ENCODE results near the gene HDLBP.
"Not testable (repeated sequence)": the region's sequence is repeated elsewhere in the genome, so short reads cannot be mapped to it uniquely, and the experiment has no call there.

HDLBP gene

DNA sequence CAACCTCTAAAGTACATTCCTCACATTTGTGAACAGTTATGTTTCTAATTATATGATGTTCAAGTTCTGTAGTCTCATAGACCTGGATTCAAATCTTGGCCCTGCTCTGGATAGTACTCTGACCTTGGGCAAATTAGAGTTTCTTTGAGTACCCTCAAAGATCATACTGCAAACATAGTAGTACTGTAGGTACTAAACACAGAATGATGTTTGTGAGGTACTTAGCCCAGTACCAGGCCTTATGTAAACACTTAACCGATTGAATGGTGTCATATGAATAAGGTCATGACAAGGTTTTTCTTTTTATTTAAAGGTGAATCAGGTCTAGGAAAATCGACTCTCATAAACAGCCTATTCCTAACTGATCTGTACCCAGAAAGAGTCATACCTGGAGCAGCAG lies 19.3 kb upstream of the HDLBP start:
- no peak for DNase-seq

DNA sequence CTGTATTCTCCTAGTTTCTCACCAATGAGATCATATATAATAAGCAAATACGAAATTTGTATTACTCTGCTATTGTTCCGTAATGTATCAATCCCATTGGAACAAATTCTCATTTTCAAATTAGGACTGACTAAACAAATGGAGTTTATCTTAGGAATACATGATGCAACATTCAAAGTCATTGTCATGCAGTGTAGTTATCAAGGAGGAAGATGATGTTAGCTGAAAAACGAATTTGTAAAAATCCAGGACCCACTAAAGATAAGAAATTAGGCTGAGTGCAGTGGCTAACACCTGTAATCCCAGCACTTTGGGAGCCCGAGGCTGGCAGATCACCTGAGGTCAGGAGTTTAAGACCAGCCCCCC lies 15.1 kb upstream of the HDLBP start:
- no peak for DNase-seq

DNA sequence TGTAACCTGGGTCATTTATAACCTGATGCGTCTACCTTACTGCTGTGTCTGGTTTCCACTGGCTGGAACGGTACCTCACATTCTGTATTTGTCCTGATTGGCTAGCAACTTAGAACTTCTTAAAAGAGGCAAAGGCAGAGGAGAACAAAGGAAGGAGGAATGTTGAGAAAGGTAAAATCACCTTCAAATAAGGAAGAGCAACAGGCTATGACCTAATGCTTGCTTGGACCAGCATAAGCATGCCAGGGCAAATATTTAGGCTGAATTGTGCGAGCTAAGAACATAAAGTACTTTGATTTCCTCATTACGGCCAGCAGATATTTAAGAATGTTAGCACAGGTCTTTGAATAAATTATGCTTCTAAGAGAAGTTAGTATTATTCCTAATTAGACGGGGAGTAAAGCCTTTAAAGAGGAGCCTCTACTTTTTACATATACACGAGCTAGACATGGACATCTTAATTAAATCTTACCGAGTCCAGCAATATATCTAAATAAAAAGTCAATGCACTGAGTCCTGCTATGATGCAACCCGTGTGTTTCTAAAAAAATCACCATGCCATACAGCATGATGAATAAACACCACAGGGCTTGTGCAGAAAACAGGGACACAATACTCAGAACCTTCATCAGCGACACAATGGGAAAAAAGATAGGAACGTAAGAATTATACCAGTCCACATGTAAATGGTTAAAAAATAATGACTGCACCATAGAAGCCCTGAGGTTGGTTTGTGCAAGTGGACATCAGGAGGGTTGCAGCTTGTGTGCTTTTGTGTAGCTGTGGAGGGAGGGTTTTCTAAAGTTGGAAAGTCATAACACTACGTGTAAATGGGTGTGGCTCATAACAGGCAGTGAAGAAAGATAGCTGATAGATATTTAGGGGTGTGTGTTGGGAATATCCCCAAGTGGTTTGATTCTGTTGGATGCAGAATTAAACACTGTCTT lies 14.5 kb upstream of the HDLBP start:
- DNase-seq, result no peak

DNA sequence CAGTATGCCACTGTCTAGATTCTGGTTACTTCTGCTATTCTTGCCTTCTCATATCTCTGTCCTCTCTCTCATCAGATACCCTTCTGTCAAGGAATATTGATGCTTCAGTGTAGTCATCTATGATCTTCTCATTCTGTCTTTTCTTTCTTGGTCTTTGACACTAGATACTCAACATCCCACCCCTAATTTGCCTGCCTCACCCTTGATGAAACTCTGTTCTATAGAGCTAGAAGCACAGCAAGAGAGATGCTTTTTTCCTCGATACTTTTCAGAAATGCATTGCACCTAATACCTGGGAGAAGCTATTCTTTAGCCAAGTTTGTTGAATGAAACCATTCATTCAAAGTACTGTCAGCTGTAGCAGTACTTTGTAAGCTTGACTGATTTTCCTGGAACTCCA lies 9.8 kb upstream of the HDLBP start:
- no peak for DNase-seq

DNA sequence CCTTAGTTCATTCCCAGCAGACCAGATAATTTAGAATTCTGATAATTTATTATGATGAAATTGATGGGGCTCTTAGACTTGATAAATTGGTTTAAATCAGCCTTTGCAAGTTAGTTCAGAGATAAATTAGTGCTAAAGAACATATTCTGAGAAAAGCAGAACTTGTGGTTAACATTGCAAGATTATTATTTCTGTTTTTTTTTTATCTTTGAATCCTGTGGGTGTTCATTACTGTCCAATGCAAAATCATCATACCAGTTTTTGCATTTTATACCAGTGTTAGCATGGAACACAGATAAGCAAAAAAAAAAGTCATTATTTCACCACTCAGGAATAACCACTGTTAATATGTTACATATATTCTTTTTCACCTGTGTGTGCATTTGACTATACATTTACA lies 9.3 kb upstream of the HDLBP start:
- no peak for DNase-seq

DNA sequence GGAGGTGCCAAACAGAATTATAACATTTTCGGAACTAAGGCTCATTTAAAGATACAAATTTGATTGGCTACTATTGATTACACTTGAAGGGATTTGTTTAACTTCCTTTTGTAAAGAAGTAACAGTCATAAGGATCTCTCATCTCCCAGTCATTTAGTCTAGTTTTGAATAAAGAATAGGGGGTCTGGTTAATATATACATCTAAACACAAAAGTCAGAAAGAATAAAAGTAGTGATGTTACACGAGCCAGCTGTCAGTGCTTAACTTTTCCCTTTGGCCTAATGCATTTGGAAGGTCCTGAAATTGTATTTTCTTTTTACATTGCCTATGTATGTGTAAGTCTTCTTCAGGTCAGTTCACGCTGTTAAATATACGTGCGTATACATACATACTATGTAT lies 8.3 kb upstream of the HDLBP start:
- DNase-seq, result no peak

DNA sequence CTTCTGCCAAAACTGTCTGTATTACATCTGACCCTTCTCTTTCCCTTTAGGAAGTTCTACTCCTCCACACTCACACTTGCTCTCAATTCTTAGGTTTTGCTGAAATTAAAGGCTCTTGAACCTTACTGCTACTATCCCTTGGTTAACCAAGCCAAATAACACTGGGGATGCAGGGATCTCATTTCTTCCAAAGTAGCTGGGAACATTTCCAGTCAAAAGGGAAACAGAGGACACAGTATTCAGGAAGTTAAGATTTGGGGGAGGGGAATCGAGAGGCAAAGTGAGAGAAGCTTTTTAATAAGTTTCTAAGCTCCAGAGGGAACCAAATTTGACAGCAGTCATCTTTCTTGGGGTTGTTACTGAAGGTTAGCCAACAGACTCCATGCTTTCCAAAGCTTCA lies 6.4 kb upstream of the HDLBP start:
- no peak for DNase-seq

DNA sequence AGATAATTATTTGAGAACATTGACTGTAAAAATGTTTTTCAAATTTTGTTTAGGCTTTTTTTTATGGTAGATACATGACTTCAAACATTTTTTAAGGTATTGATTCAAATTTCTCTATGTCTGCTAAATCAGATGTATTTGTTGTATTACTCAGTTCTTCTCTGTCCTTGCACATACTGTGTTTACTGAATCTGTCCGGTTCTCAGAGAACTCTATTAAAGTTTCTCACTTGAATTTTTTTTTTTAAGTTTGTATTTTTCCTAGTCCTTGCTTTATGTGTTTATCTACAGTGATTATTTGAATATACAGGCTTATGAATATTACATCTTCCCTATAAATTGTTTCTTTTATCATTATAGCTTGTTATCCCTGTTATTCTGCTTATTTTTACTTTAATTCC lies 5.6 kb upstream of the HDLBP start:
- DNase-seq, result no peak

DNA sequence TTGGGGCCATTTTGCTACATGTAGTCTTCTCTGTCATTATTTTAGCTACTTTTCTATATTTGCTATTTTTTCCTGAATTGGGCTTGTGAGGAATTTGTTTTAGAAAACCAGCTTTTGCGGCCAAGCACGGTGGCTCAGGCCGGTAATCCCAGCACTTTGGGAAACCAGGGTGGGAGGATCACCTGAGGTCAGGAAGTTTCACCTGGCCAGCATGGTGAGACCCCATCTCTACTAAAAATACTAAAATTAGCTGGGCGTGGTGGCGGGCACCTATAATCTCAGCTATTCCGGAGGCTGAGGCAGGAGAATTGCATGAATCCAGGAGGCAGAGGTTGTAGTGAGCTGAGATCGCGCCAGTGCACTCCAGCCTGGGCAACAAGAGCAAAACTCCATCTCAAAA lies 4.9 kb upstream of the HDLBP start:
- DNase-seq, result no peak

DNA sequence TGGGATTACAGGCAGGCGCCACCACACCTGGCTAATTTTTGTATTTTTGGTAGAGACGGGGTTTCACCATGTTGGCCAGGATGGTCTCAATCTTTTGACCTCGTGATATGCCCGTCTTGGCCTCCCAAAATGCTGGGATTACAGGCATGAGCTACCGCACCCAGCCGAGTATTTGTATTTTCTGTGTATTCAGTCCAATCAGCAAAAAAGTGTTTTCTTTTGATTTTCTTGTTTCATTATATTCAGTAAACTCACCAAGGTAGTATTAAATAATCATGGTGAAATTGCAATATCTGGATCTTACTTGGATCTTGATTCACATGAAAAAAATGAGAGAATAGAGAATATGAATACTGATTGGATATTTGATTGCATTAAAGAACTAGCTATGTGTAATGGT lies 3.4 kb upstream of the HDLBP start:
- not testable (repeated sequence) for DNase-seq

DNA sequence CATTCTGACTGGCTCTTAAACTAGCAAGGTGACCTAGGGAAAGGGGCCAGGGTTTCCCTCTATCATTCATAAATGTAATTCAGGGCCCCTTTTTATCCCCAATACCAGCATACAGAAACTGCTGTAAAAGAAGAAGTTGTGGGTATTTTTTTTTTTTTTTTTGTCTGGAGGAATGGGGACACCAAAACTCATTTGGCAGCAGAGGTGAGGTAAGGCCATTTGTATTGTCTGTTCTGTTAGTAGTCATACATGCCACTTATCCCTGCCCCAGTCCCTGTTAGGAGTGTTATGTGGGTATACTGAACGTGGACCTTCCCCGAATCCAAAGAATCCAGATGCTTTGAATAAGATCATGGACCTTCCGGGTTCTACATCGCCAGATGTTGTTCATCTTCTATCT lies 1.9 kb upstream of the HDLBP start:
- no peak for DNase-seq

DNA sequence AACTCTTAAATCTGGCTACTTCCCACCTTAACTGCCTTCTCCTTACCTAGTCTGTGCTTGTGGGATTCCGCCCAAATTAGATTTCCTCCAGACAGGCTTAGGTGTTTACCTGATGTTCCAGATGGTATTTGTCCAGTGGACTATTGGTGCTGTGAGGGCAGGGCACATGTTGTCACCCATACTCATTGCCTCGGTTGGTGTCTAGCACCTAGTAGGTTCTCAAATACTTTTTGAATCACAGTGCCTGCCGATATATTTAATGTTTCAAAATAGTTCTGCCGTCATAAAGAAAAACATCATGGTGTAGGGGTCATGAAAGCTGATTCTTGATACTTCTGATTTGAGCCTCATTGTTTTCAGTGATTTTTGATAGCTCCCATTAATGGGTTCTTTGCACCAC lies 1.4 kb upstream of the HDLBP start:
- no peak for DNase-seq

DNA sequence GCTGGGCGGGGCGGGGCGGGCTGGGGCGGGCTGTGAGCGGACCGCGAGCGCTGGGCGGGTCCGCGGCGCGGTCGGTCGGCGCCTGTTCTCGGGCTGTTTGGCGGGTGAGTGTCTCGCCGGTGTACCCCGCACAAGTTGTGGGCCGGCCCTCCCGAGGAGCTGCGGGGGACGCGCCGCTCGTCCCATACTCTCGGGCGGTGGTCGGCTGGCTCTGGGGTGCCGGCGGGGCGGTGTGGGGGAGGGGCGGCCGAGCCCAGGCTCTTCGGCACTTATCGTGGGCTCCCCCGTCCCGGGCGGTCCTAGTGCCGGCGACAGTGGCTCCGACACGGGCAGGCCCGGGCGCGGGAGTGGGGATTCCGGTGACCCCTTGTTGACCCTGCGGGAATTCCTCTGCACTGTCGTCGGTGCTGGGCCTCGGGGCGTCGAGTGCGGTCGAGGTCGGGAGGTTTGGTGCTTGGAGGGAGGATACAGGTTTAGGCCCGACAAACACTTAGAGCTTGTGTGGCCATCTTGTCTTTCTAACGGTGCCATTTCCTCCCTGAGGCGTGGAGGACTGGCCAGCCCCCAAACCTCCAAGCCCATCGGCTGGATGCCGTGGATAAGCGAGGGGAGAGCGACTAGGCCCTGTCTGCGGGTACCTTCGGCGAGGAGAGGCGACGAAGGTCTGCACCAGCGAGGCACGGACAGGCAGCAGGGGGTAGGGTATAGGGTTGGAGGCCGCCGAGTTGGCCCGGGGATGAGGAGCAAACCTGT lies 583 bp upstream of the HDLBP start, which contains the start of gene SEPTIN2:
Gene SEPTIN2 (plus strand): TSS at position 47 of the 753 bp plus-strand sequence. CDS start 8,308 bp downstream, outside the sequence.
- DNase-seq, result no peak

DNA sequence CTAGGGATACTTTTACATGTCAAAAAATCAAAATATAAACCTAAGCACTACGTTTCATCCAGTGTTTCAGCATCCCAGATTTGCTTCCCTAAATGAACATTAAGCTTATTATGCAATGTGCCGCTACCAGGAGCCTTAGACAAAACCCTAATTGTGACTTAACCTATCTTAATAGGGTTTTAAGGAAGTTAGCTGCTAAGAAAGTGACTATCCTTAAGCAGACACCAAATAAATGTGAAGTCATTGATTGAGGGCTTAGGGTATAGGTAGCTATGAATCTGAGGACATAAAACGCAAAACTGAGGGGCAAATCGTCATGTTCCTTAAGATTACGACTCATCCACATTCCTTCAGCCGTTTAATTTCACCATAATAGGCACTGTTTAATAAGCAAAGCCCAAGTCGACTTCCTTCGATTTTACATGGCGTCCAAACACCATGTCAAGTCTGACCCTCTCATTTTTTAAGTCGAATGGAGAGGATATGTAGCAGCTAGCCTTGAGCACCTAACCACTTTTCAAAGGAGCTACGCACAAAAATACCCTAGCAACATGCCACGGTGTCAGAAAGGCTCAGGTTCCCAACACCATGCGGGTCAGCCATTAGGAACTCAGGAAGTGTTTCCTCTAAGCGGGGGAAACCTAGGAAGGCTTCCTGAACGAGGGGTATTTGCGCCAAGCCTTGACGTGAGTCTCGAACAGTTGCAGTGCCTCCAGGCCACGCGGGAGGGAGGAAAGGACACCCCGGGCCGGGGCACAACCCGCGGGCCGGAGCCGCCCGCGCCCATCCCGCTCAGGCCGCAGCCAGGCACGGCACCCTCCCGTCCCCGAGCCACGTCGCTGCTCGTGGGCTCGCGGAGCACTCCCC lies 1.0 kb downstream of the HDLBP start:
- no peak for DNase-seq

DNA sequence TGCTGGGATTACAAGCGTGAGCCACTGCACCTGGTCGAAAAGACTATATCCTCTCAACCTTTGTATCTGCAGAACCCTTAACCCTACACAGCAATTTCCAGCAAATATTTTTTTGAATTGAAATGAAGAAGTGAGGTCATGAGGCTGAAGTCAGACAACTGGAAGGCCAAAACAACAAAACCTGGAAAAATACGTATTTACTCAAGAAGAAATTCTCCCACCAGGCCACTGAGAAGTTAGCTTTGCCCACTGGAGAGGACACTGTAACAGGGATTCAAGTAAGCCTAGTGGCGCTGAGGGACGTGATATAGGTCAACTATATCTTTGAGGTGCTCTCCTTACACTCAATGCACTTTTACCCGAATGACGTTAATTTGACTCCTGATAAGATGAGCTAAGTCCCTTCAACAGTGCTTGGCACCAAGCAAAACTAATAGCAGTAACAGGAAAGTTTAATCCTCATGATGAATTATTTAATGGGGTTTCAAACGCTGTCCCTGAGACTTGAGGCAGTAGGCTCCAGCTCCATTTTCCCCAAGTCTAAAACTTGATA lies 1.9 kb downstream of the HDLBP start:
- DNase-seq, result no peak

DNA sequence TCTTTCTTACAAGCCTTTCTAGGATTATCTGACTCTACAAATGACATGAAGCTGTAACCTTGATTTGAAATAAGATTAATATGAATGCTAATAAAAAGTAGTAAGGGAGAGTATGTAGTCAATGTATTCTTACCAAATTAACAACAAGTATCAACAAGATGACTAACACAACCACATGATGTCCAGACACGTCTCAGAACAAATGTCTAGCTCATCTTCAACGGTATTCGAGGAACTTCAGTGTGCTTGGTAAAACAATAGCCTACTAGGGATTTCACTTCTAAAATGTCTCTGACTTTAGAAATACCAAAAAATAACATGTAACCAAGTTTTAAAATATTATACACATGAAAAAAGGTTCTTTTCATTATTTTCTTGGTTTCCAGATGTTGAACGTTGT lies 3.4 kb downstream of the HDLBP start:
- no peak for DNase-seq

DNA sequence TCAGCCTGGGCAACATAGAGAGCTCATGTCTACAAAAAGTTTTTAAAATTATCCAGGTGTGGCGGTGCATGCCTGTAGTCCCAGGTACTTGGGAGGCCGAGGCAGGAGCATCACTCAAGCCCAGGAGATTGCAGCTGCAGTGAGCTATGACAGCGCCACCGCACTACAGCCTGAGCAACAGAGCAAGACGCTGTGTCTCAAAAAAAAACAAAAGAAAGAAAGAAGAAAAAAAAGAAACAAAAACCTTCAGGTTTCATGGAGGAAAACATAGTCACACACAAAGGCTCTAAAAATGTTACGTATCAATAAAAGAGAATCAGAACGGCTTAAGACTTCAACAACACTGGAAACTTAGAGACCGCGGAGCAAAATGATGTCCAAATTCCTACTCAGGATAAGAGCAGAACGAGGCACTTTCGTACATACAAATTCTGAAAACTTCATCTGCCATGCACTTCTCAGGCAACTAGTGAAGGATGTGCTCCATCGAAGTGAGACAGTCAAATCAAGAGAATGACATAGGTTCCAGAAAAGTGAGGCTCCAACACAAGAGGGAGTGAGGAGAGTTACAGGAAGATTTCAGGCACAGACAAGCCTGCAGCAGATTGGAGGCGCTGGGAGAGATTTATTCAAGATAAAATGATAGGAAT lies 4.4 kb downstream of the HDLBP start:
- no peak for DNase-seq

DNA sequence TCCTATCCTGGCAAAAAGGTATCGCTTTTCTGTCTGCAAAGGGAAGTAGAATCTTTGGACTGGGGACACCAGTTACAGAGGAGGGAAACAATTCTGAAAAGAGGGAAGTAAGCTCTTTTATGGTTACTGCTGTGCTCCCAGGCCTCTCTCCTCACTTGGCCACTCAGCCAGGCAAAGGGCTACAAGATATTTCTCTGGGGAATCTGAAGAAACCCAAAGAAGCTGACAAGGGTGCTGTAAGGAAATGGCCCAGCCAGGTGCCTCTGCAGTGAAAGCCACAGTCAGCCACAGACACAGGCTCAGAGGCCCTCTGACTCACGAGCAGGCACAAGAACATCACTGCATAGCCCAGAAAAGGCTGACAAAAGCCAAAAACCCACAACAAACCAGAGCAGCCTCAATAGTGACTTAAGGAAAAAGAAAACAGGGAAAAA lies 5.8 kb downstream of the HDLBP start:
- DNase-seq, result no peak

DNA sequence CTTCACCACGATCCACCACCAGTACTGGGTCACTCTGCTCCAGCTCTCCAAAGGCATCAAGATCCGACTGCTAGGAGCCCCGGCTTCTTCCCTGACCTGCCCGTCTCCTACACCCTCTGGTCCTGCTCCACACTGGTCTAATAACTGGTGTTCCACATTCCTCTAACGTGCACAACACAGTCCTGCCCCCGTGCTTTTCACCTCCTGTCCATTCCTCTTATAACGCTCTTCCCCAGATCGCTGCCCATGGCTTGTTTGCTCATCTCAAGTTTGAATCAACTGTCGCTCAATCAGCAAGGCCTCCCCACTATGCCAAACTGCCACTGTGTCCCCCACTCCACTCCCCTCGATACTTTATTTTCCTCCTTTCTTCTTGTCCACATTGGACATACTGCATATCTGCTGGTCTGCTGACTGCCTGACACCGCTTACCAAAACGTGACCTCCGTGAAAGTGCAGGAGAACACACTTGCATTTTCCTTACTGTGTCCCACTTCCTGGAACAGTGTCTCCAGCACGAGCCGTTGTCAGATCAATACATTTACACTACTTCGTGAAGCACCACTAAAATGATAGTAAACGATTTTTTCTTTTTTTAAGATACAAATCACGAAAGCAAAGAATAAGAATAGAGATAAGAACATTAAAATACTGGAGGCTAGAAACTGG lies 6.5 kb downstream of the HDLBP start:
- no peak for DNase-seq

DNA sequence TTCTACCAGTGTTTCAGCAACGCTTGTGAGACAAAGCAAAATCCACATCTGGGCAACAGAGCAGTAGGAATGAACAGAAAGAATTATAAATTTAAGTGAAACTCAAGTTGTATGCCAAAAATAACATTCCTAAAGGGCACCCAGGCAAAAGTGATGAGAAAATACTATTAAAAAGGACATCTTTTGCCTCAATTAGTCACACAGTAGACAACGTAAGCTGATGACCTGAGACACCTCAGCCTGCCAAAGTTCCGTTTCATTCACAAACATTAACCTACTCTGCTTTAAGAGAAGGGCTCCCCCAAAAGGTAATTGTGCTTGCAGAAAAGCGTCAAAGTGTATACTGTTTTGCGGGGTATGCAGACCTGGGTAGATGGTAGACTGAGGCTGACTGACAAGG lies 7.2 kb downstream of the HDLBP start:
- DNase-seq, result no peak

DNA sequence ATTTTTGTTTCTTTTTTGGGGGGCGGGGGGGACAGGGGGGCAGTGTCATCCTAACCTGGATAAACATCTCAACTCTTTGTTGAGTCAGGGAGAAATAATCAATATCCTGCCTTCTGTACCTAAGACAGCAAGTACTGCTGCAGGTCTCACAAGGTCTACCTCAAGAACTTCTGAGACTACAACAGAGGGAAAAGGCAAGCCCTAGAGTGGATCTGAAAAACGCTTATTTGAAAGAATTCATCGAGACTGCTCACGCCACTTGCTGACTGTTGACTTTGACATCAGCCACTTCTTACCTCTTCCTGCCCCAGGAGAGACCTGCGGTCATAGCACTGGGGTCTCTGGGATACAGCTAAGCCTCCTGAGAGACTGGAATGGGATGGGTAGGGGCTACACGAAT lies 8.4 kb downstream of the HDLBP start:
- no peak for DNase-seq

All from NCI-H2107 (cell line).